K562 (cell line): ENCODE results near the gene TAF10. TPM values are rescaled to one million over a fixed set of nuclear protein-coding genes. Genes with fewer than 3 reads are reported as not detected.

Source experiments
- ARID1B ChIP-seq: fragments of 450-650 bp; IDR thresholded peaks from 2 replicates; pipeline ENCODE4 v1.6.1; 2016; ENCODE audit warnings: antibody characterized with exemption, mild to moderate bottlenecking, inconsistent platforms
- BCOR ChIP-seq: fragments of 450-650 bp; IDR thresholded peaks from 2 replicates; pipeline ENCODE4 v1.6.1; 2016
- E2F5 ChIP-seq: sonication (generic); formaldehyde crosslinking; IDR thresholded peaks from 2 replicates; pipeline ENCODE4 v1.8.0; 2022; ENCODE audit warnings: mild to moderate bottlenecking, missing genetic modification reagents
- ELK1 ChIP-seq: sonication (generic); formaldehyde crosslinking; IDR thresholded peaks from 2 replicates; pipeline ENCODE4 v1.8.1; 2022; ENCODE audit warnings: missing genetic modification reagents
- POLR2AphosphoS2 ChIP-seq: IDR thresholded peaks from 2 replicates; pipeline ENCODE4 v1.6.1; 2012; ENCODE audit warnings: low read length, improper control_type of control experiment
- SIN3A ChIP-seq, 2 experiments: fragments of 150-350 bp in 1 of 2; IDR thresholded peaks; 2 replicates each; pipeline ENCODE4 v1.6.1; 2011 to 2016; ENCODE audit warnings: borderline replicate concordance in 2 of 2, low read depth in 2 of 2, low read length in 2 of 2, mild to moderate bottlenecking in 2 of 2, moderate library complexity in 2 of 2; ENCODE audit not compliant: control insufficient read depth in 1 of 2
- SMARCE1 ChIP-seq: fragments of 450-650 bp; IDR thresholded peaks from 2 replicates; pipeline ENCODE4 v1.7.1; 2016; ENCODE audit warnings: mild to moderate bottlenecking
- TOE1 ChIP-seq, 2 experiments: fragments of 450-650 bp in 1 of 2; sonication (generic) in 1 of 2; formaldehyde crosslinking in 1 of 2; IDR thresholded peaks; 2 replicates each; pipeline versions ENCODE4 v1.7.1 to v1.8.0; 2016 to 2022; ENCODE audit warnings: borderline replicate concordance in 2 of 2, mild to moderate bottlenecking in 2 of 2, antibody characterized with exemption in 1 of 2, inconsistent platforms in 1 of 2, low read depth in 1 of 2, missing genetic modification reagents in 1 of 2, moderate library complexity in 1 of 2
- ZNF583 ChIP-seq: fragments of 250-450 bp; sonication (Bioruptor Pico); IDR thresholded peaks from 2 replicates; pipeline ENCODE4 v1.4.0; 2020
- ZNF766 ChIP-seq: fragments of 200-800 bp; sonication (Bioruptor generic); conservative IDR thresholded peaks from 2 replicates; pipeline ENCODE4 v1.6.1; 2016; ENCODE audit warnings: missing genetic modification characterization, missing compliant biosample characterization
- polyA plus RNA-seq, 8 experiments: library from polyadenylated mRNA; depleted of rRNA in 4 of 8; stranded (reverse) in 5 of 8; unstranded in 3 of 8; fragments of >200 nt; fragmentation: Nextera tagmentation in 2 of 8; fragmentation: Illumina TruSeq in 1 of 8; extraction: Ambion mirVana in 2 of 8; extraction: Trizol in 1 of 8; gene quantifications; 2 replicates each; pipeline versions ENCODE4 v1.2.1 to v1.2.3, GENCODE V29; 2011 to 2014; ENCODE audit warnings: inconsistent platforms in 1 of 8, missing spikeins in 1 of 8
- total RNA-seq, 7 experiments: library from RNA; depleted of rRNA in 6 of 7; stranded (reverse); fragments of >200 nt in 6 of 7; fragmentation: Illumina TruSeq in 2 of 7; extraction: Trizol in 2 of 7; gene quantifications; 2 replicates each; pipeline versions ENCODE4 v1.2.1 to v1.2.3, GENCODE V29; 2011 to 2021; ENCODE audit warnings: low replicate concordance in 1 of 7
- TF ChIP-seq, protein P1 (sequence below): fragments of 450-650 bp; IDR thresholded peaks from 2 replicates; pipeline ENCODE4 v1.6.1; 2017; ENCODE audit warnings: antibody characterized with exemption, mild to moderate bottlenecking

TAF10 gene
- total and polyA plus RNA-seq, 9 of the 15 experiments (the other 6 are each of a cell fraction or from before 2014, with no cell fraction given): 19.5 to 197 (median 121) TPM

GRCh38 chr11:6606471-6607189 lies 5.4 kb downstream of the TAF10 start (continued):
- TF ChIP-seq ELK1 (no peak), ZNF583 (CRISPR knock-in tag) (0 out of 2 replicates have a peak, but pooled peaks have one; percentile 36), SMARCE1 (0 out of 2 replicates have a peak, but pooled peaks have one; percentile 28), TOE1 (IDR thresholded peaks at IDR 0.05; ENCODE audit: borderline replicate concordance) (no peak), TOE1 (CRISPR knock-in tag; IDR thresholded peaks at IDR 0.05; ENCODE audit: borderline replicate concordance, low read depth) (no peak), ZNF766 (CRISPR knock-in tag) (peak; percentile 36; the same call in 1 of the 2 replicates), POLR2AphosphoS2 (peak; percentile 27; the same call in 1 of the 2 replicates), BCOR (no peak), E2F5 (CRISPR knock-in tag) (no peak), ARID1B (no peak), SIN3A (IDR thresholded peaks at IDR 0.05; ENCODE audit: borderline replicate concordance in 2 of 2, control insufficient read depth in 1 of 2, low read depth in 2 of 2, low read length in 2 of 2) (peak in 1 of 2 experiments; percentile 64; a peak in 1 of 4 replicates)
- TF ChIP-seq, protein P1, sequence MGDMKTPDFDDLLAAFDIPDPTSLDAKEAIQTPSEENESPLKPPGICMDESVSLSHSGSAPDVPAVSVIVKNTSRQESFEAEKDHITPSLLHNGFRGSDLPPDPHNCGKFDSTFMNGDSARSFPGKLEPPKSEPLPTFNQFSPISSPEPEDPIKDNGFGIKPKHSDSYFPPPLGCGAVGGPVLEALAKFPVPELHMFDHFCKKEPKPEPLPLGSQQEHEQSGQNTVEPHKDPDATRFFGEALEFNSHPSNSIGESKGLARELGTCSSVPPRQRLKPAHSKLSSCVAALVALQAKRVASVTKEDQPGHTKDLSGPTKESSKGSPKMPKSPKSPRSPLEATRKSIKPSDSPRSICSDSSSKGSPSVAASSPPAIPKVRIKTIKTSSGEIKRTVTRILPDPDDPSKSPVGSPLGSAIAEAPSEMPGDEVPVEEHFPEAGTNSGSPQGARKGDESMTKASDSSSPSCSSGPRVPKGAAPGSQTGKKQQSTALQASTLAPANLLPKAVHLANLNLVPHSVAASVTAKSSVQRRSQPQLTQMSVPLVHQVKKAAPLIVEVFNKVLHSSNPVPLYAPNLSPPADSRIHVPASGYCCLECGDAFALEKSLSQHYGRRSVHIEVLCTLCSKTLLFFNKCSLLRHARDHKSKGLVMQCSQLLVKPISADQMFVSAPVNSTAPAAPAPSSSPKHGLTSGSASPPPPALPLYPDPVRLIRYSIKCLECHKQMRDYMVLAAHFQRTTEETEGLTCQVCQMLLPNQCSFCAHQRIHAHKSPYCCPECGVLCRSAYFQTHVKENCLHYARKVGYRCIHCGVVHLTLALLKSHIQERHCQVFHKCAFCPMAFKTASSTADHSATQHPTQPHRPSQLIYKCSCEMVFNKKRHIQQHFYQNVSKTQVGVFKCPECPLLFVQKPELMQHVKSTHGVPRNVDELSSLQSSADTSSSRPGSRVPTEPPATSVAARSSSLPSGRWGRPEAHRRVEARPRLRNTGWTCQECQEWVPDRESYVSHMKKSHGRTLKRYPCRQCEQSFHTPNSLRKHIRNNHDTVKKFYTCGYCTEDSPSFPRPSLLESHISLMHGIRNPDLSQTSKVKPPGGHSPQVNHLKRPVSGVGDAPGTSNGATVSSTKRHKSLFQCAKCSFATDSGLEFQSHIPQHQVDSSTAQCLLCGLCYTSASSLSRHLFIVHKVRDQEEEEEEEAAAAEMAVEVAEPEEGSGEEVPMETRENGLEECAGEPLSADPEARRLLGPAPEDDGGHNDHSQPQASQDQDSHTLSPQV: peak; percentile 67; the same call in 1 of the 2 replicates
